Activated naive CD4-positive, alpha-beta T cell treated with anti-CD3 and anti-CD28 coated beads, Interleukin-2, amount 50 U/mL, for 72 hours (primary cell): ENCODE measurements around the gene FIBP. TPM values are rescaled to one million over a fixed set of nuclear protein-coding genes. Genes with fewer than 3 reads are reported as not detected.
A peak's percentile ranks its signal among the peaks of the same experiment; 100 is the strongest.

Experiments used
- ATAC-seq, 2 donors: fragments of 150-1000 bp; cut with Tn5 transposase; 2 replicates each; pipeline ENCODE4 v1.10.0; 2021; ENCODE audit warnings: mild to moderate bottlenecking in 2 of 2, moderate library complexity in 2 of 2
- DNase-seq, 2 donors: peaks; one replicate each; pipeline ENCODE4 v3.0.0; 2021 to 2022; ENCODE audit warnings: low spot score in 2 of 2
- H3K27ac Mint-ChIP-seq, 2 donors: one replicate each; pipeline ENCODE4 v1.8.0; 2022; ENCODE audit warnings: mild to moderate bottlenecking in 2 of 2, mixed read lengths in 2 of 2
- H3K36me3 Mint-ChIP-seq, 2 donors: one replicate each; pipeline ENCODE4 v1.8.0; 2022; ENCODE audit warnings: mixed read lengths in 2 of 2
- H3K9me3 Mint-ChIP-seq, 2 donors: one replicate each; pipeline ENCODE4 v1.8.0; 2022; ENCODE audit warnings: mixed read lengths in 2 of 2
- total RNA-seq, 2 donors: library from RNA; stranded (reverse); gene quantifications; one replicate each; pipeline ENCODE4 v1.2.3, GENCODE V29; 2022

The FIBP gene
- total RNA-seq, 2 donors from 2014 or later: 69.4 to 101 TPM

DNA sequence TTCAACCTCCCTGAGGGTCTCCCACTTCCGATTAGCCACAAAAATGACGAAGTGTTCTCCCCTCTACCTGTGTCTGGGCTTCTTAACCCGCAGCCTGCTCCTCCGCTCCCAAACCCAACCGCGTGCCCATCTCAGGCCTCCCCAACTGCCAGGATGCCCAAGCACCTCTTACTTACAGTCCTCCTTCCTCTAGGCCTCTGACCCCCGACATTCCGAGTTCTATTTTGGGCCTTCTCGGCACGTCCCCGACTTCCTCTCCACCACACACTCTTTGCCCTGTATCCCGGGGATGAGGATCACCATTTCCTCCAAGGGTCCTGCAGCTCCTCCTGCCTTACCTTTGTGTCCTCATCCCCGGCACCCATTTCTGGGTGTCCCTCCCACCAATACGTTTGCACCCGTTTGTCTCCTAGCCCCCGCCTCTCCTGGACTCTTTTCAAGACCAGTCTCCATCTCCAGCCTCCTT, 28.4 kb downstream of the FIBP start:
- peak overlapping the region; percentile 92 to 99 for H3K27ac Mint-ChIP-seq
- H3K9me3 Mint-ChIP-seq: no peaks in the 10 kb centered on the region
- no peak for DNase-seq
- ATAC-seq: peak; percentile 0 to 4
- H3K36me3 Mint-ChIP-seq: peaks cover 43 to 55% of the 10 kb centered on the region in 2 donors

DNA sequence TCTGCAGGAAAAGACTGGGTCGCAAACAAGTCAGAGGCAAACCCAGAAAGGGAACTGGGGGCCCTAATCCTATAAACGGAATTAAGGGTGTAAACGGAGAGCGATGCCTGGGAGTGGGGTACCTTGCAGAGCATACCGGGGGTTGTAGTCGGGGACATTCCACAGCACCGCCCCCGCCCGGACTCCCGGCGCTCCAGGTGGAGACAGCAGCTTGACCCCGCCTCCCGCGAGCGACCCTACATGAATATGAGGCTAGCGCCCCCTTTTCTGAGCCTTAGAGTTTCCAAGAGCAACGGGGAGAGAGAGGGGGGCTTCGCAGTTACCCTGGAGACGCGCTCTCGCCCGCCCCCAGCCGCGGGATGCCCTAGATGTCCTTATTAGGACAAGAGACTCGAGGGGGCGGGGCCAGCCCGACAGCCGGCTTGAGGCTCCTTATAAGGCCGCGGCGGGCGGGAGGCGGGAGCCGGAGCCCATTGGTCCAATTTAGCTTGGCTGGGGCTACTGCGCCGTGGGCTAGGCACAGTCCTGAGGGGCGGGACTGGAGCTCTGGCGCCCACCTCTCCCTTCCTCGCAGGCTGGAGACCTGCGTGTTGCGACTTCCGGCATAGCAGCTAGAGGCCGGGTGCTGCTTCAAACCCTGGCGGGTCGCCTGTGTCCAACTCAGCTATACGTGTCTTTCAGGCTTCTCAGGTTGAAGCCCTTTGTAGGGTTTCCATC, 29.0 kb downstream of the FIBP start:
- peaks cover 49 to 61% of the 10 kb centered on the region in 2 donors for H3K36me3 Mint-ChIP-seq
- peak; percentile 71 to 78 for ATAC-seq
- peak overlapping the region; percentile 92 to 99 for H3K27ac Mint-ChIP-seq
- peak; percentile 96 to 98 for DNase-seq
- no peaks in the 10 kb centered on the region for H3K9me3 Mint-ChIP-seq

DNA sequence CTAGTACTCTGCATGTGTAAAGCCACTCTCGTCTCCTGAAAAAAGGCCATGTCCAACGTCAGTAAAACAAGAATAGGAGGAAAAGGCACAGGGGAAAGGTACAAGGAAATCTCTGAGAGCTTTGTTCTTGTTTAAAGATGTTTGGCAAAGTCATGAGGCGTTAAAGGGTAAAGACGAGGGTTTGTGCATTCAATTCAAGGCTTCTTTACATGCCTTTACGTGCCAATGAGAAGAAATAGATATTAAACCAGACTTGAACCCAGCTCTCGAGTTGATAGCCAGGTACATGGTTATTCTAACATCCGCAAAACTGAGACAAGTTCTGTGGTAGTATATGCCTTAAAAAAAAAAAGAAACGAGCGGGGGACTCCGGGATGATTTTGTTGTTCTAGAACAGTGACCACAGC, 29.6 kb downstream of the FIBP start:
- Mint-ChIP-seq H3K9me3 (no peaks in the 10 kb centered on the region), H3K36me3 (peaks cover 55 to 67% of the 10 kb centered on the region in 2 donors), H3K27ac (peak overlapping the region; percentile 92 to 97)
- DNase-seq (no peak), ATAC-seq (no peak)

DNA sequence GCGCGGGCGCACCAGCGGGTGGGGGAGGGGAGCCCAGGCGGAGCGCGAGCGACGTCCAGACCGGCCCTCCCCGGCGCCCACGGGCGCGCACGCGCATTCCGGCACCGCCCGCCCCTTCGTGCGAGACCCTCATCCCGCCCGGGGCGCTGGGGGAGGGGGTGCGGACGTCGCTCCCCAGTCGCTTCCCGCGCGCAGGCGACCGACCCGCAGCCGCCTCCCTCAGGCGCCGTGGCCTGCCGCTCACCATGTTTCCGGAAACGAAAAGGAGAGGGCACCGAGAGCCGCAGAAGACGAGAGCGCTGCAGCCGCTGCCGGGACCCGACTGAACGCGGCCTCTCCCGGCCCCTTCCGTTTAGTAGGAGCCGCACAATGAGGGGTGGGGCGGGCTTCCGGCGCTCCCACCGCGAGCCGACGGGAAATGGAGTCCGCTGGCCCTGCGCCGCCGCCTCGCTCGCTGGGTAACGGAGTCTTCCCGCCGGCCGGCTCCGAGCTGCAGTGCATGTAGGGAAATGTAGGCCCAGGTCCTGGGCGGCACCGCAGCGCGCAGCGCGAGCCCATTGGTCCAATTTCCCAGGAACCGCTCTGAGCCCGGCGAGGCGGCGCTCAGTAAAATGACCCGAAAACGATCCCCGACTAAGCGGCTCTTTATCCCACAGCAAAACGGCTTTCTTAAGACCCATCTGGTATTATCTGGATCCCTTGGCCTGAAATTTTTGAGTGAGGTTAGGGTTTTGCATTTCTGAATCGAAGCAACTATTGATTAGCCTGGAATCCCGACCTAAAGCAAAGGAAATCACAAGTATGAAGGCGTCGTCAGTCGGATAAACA, 30.2 kb downstream of the FIBP start, which contains the start of gene CFL1:
Gene CFL1, minus strand, starts transcription at position 328 of the 828 bp plus-strand sequence. Its CDS starts 81 bp downstream, at position 247.
- DNase-seq: peak; percentile 96 to 97
- H3K27ac Mint-ChIP-seq: peak within 1 kb of the TSS; percentile 92 to 97
- H3K36me3 Mint-ChIP-seq: peaks cover 61 to 68% of the 10 kb centered on the region in 2 donors
- H3K9me3 Mint-ChIP-seq: no peaks in the 10 kb centered on the region
- peak; percentile 61 to 71 for ATAC-seq

DNA sequence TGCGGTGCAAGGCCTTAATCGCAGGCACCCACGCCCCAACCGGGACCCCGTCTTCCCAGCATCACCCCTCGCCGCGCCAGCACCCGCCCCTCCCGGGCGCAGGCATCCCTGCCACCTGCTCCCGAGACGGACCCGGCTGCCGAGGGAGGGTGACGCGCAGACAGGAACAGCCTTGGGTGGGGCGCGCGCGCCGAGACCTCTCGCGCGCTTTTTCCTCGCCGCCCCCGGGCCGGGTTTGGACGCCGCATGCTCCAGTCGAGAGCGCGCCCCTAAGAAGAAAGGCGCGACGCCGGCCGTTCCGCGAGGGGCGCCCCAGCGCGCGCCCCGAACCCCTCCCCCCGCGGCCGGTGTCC, 30.8 kb downstream of the FIBP start:
- peak overlapping the region in 1 of 2 donors; percentile 92 for H3K27ac Mint-ChIP-seq
- ATAC-seq (no peak), DNase-seq (peak in 1 of 2 donors; percentile 58)
- no peaks in the 10 kb centered on the region for H3K9me3 Mint-ChIP-seq
- H3K36me3 Mint-ChIP-seq: peaks cover 61 to 62% of the 10 kb centered on the region in 2 donors

DNA sequence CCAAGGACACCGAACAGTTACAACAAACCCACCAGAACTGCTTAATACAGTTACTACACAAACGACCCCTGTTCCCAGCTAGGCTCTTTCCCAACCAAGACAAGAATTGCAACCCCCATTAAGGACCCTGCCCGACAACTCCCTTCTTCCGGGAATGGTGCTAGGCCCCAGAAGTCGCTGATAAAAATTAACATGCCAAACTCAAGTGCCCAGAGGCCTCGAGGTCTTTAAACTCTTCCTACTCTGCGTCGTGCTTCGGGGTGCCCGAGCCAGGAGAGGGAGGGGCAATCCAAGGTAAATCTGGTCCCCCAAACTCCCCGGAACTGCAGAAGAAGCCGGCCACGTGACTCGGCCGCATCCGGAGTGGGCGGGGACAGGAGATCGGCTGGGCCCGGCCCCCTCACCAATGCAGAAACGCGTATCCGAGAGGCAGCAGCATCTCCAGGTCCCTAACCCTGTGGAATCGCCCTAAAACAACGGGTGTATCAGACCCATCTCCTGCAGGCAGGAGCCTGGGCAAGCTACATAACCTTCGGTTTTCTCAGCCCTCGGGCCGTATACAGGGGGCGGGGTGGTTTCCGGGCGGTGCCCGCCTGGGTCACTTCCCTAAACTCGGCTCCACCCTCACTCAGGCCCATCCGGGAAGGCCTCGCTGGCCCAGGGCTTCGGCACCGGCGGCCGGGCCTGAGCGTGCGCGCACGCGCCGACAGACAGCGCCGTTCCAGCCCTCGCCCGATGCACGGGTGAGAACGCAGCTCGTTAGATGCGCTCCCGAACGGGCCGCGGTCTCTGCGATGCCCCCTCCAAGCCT, 31.4 kb downstream of the FIBP start:
- ATAC-seq (peak; percentile 12 to 36), DNase-seq (peak; percentile 82 to 88)
- Mint-ChIP-seq H3K27ac (peak overlapping the region; percentile 91 to 96), H3K9me3 (no peaks in the 10 kb centered on the region), H3K36me3 (peaks cover 60 to 66% of the 10 kb centered on the region in 2 donors)

DNA sequence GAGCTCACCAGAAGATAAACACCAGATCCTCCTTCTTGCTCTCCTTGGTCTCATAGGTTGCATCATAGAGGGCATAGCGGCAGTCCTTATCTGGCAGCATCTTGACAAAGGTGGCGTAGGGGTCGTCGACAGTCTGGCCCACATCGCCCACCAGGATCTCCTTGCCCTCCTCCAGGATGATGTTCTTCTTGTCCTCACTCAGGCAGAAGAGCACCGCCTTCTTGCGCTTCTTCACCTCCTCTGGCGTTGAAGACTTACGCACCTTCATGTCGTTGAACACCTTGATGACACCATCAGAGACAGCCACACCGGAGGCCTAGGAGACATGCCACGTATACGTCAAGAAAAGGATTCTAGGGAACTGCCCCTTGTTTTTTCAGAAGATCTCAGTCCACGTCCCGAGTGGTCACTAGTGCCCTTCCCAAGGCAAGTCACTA, 32.3 kb downstream of the FIBP start:
- DNase-seq: peak in 1 of 2 donors; percentile 48
- Mint-ChIP-seq H3K36me3 (peaks cover 51 to 69% of the 10 kb centered on the region in 2 donors), H3K27ac (peak overlapping the region; percentile 91 to 96), H3K9me3 (no peaks in the 10 kb centered on the region)
- ATAC-seq: no peak

DNA sequence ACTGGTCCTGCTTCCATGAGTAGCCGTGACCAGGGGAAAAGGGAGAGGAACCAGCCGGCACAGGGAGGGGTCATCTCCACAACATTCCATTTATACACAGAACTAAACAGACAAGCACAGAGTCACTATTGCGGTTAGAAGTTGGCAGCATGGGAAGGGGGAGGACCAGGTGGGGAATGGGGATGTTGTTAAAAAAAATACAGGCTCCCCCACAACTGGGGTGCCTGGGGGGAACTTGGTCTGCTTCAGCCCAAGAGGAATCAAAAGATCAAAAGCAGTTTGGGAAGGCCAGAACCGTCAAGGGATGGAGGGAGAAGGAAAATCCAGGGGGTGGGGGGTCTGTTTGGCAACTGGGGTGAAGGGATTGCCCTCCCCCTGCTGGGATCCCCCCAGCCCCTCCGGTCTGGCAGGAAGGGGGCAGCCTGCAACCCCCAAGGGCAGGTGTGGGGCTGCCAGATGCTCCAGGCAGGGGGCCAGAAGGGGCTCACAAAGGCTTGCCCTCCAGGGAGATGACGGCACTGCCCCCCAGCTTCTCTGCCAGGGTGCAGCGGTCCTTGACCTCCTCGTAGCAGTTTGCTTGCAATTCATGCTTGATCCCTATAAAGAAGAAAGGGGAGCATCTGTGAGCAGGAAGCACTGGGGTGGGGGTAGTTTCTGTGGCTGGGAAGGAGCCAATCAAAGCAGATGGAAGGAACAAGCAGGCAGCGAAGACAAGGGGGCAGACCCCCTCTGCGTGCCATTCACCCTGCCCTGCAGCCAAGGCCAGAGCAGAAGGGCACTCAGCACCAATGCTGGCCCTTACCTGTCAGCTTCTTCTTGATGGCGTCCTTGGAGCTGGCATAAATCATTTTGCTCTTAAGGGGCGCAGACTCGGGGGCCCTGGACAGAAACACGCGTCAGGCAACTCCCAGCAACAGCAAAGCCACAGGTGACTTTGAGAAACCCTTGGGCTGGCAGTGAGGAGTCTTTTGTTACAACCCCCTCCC, 33.1 kb downstream of the FIBP start:
- H3K9me3 Mint-ChIP-seq: no peaks in the 10 kb centered on the region
- ATAC-seq (no peak), DNase-seq (peak in 1 of 2 donors; percentile 53)
- H3K27ac Mint-ChIP-seq: peak overlapping the region; percentile 53 to 97
- peaks cover 44 to 61% of the 10 kb centered on the region in 2 donors for H3K36me3 Mint-ChIP-seq

DNA sequence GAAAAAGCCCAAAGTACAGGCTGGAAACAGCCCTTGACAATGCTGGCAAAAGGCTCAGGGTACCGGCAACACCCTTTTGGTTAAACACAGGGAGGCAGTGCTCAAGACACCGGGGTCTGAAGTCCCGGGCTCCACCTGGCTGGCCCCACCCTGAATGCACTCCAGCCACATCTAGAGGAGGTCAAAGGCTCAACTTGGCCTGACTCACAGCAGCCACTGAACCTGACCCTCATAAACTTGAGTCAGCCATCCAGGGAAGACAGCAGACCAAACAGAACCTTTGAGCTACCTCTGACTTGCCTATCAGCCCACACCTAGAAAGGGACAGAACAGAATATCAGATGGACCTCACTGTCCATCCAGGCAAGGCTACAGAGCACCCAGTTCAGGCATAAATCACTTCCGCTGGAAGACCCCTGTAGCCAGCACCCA, 34.1 kb downstream of the FIBP start:
- peaks cover 41 to 56% of the 10 kb centered on the region in 2 donors for H3K36me3 Mint-ChIP-seq
- DNase-seq: peak in 1 of 2 donors; percentile 48
- peak overlapping the region; percentile 53 to 93 for H3K27ac Mint-ChIP-seq
- ATAC-seq: no peak
- no peaks in the 10 kb centered on the region for H3K9me3 Mint-ChIP-seq

DNA sequence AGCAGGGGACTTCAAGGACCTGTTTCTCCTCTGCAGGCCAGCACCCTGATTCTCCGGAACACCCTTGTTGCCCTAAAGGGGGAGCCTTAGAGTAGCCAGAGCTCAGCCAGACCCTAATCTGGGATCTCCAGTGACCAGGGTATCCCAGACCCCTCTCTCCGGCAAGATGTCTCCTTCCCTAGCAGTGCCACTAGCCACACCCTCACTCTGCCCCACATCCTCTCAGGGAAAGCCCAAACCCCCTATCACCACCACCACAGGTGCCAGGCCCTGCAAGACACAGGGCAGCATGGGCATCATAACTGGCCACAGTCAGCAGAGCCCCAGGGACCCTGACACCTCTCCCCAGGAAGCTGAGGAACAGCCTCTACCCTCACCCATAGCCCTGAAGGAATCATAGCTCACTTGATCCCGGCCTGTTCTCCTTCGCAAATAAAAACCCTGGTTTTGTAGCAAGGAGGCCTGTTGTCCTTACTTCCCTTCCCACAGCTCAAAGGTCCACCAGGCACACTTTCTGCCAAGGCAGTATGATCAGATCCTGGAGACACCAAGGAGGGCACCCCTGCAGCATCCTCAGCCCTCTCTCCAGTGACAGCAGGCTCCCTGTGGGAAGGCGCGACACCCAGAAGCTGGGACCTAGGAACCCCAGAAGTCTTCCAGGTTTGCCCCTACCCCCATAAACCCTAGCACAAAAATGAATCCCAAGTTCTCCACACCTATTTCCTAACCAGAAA, 34.9 kb downstream of the FIBP start:
- ATAC-seq (no peak), DNase-seq (peak in 1 of 2 donors; percentile 54)
- H3K27ac Mint-ChIP-seq: peak overlapping the region; percentile 18 to 93
- H3K9me3 Mint-ChIP-seq: no peaks in the 10 kb centered on the region
- H3K36me3 Mint-ChIP-seq: peaks cover 37 to 55% of the 10 kb centered on the region in 2 donors

DNA sequence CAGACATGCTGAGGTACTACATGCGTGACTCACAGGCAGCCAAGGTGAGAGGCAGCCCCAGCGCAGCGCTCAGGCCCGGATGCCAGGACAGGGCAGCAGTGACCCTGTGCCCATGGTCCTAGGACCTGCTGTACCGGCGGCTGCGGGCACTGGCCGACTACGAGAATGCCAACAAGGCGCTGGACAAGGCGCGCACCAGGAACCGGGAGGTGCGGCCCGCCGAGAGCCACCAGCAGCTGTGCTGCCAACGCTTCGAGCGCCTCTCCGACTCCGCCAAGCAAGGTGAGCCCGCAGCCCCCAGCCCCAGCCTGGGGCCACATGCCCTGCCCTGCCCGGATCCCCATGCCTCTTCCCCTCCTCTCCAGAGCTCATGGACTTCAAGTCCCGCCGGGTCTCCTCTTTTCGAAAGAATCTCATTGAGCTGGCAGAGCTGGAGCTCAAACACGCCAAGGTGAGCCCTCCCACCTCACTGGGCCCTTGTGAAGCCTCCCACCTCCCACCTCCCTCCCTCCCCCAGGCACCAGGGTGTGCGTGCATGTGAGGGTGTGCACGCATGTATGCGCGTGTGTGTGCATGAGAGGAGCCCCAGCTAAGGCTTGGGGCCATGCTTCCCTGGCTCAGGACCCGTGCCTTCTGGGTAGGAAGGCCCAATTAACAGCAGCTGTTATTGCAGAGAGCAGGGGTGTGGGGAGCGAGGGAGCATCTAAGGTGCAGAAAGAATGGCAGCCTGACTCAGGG, 35.6 kb downstream of the FIBP start:
- Mint-ChIP-seq H3K9me3 (no peaks in the 10 kb centered on the region), H3K27ac (peak overlapping the region in 1 of 2 donors; percentile 92), H3K36me3 (peaks cover 34 to 50% of the 10 kb centered on the region in 2 donors)
- ATAC-seq (no peak), DNase-seq (peak in 1 of 2 donors; percentile 53)

DNA sequence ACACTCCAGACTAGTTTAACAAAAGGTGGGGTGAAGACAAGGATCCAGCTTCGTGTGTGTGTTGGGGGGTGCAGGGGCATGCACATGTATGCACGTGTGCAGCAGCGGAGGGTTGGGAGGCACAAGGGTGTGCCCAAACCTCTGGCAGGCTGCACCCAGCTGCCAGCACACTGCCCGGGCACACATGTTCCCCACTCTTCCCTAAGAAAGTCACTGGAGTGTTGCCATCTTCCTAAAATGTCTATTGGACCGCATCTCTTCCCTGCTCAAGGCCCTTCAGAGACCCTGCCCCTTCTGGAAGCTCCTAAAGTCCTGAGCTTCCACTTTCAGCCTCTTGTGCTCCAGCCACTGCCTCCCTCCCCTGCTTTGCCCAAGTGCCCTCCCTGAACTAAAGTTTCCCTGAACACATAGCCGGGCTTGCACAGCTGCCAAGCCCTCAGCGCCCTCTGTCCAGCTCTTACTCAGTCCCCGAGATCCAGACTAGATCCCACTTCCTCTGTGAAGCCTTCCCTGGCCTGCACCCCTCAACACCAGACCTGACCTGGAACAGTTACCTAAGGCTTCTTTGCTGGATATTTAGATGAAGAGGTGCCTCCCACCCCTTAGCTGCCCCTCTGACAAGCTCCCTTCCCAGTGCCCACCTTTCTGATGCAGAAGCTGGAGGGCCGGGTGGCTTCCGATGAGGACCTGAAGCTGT, 36.3 kb downstream of the FIBP start:
- Mint-ChIP-seq H3K9me3 (no peaks in the 10 kb centered on the region), H3K36me3 (peaks cover 32 to 49% of the 10 kb centered on the region in 2 donors), H3K27ac (peak overlapping the region in 1 of 2 donors; percentile 92)
- ATAC-seq (peak; percentile 1 to 17), DNase-seq (peak in 1 of 2 donors; percentile 53)

DNA sequence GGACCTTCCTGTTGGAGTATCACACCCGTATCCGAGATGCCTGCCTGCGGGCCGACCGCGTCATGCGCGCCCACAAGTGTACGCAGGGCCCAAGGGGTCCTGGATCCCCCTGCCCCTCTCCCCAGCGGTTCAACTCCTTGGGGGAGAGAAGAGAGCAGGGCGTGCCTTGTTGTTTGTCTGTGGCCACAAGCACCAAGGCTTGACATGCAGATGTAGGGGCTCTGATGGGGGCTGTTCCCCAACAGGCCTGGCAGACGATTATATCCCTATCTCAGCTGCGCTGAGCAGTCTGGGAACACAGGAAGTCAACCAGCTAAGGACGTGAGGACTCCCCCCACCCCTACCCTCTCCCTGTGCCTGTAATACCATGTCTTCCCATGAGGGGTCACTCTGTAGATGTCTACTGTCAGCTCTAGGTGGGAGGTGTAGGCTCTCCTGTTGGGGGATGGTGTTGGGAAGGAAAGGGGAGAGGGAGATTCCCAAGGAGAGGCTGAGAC, 37.1 kb downstream of the FIBP start:
- peak overlapping the region in 1 of 2 donors; percentile 9 for H3K27ac Mint-ChIP-seq
- peaks cover 23 to 40% of the 10 kb centered on the region in 2 donors for H3K36me3 Mint-ChIP-seq
- no peaks in the 10 kb centered on the region for H3K9me3 Mint-ChIP-seq
- DNase-seq: peak in 1 of 2 donors; percentile 57
- peak; percentile 12 to 64 for ATAC-seq
